Uterus (tissue), 4 donors: ENCODE data around the gene CDC42EP3. TPM values are rescaled to one million over a fixed set of nuclear protein-coding genes. Genes with fewer than 3 reads are reported as not detected.
A peak's percentile ranks its signal among the peaks of the same experiment; 100 is the strongest.

Source experiments
- DNase-seq, 2 donors: peaks; one replicate each; pipeline ENCODE4 v3.0.0-alpha.2; 2019 to 2020
- H3K27ac ChIP-seq, 2 donors: fragments of 200-600 bp; sonication (generic); 1 replicate in 1 of 2; 2 replicates in 1 of 2; pipeline ENCODE4 v1.5.1; 2016 to 2018
- H3K27me3 ChIP-seq, 2 donors: fragments of 200-600 bp; sonication (generic); one replicate each; pipeline ENCODE4 v1.5.1; 2018 to 2019; ENCODE audit warnings: control low read depth in 1 of 2
- H3K36me3 ChIP-seq, 2 donors: fragments of 200-600 bp; sonication (generic); one replicate each; pipeline ENCODE4 v1.5.1; 2019; ENCODE audit warnings: control low read depth in 1 of 2
- H3K4me1 ChIP-seq, 2 donors: fragments of 200-600 bp; sonication (generic); one replicate each; pipeline ENCODE4 v1.5.1; 2018 to 2019; ENCODE audit warnings: control low read depth in 1 of 2
- H3K4me3 ChIP-seq, 2 donors: fragments of 200-600 bp; sonication (generic); 1 replicate in 1 of 2; 2 replicates in 1 of 2; pipeline ENCODE4 v1.5.1; 2018 to 2019; ENCODE audit warnings: mild to moderate bottlenecking in 1 of 2
- H3K9me3 ChIP-seq, 2 donors: fragments of 200-600 bp; sonication (generic); one replicate each; pipeline ENCODE4 v1.5.1; 2019; ENCODE audit warnings: control low read depth in 1 of 2
- POLR2A ChIP-seq, 2 donors: fragments of 450-650 bp; IDR thresholded peaks; one replicate each; pipeline ENCODE4 v1.6.1; 2016; ENCODE audit warnings: antibody characterized with exemption in 2 of 2, mild to moderate bottlenecking in 1 of 2, moderate library complexity in 1 of 2
- intact Hi-C: fragments of 100-400 bp; cut with DNase I; formaldehyde crosslinking; loops from one replicate; pipeline ENCODE4 v1.15.1; 2023; ENCODE audit warnings: low total_unique reads
- total RNA-seq, 4 donors: library from RNA; depleted of rRNA in 3 of 4; stranded (reverse); fragments of >200 nt in 3 of 4; gene quantifications; one replicate each; pipeline versions ENCODE4 v1.1.0 to v1.2.4, GENCODE V29; 2014 to 2023
- TF ChIP-seq, protein P1 (sequence below), 4 experiments: fragments of 200-600 bp in 2 of 4; fragments of 450-650 bp in 2 of 4; sonication (generic) in 2 of 4; IDR thresholded peaks; one replicate each; pipeline ENCODE4 v1.5.1; 2016 to 2019; ENCODE audit warnings: antibody characterized with exemption in 4 of 4, mild to moderate bottlenecking in 2 of 4, moderate library complexity in 1 of 4
- donor health status: DM: yes; HTN: yes; CAD: no.

Gene CDC42EP3
- total RNA-seq, 4 donors from 2014 or later, result 24.7 to 93.0 (median 57.3) TPM

GRCh38 chr2:37653805-37654378, 17.6 kb downstream of the CDC42EP3 start:
- no peak for TF ChIP-seq POLR2A (IDR thresholded peaks at IDR 0.05)
- TF ChIP-seq, protein P1, sequence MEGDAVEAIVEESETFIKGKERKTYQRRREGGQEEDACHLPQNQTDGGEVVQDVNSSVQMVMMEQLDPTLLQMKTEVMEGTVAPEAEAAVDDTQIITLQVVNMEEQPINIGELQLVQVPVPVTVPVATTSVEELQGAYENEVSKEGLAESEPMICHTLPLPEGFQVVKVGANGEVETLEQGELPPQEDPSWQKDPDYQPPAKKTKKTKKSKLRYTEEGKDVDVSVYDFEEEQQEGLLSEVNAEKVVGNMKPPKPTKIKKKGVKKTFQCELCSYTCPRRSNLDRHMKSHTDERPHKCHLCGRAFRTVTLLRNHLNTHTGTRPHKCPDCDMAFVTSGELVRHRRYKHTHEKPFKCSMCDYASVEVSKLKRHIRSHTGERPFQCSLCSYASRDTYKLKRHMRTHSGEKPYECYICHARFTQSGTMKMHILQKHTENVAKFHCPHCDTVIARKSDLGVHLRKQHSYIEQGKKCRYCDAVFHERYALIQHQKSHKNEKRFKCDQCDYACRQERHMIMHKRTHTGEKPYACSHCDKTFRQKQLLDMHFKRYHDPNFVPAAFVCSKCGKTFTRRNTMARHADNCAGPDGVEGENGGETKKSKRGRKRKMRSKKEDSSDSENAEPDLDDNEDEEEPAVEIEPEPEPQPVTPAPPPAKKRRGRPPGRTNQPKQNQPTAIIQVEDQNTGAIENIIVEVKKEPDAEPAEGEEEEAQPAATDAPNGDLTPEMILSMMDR (IDR thresholded peaks at IDR 0.05), result no peak
- peak overlapping the region; percentile 61 to 95 for H3K27ac ChIP-seq
- no peak for DNase-seq
- H3K9me3 ChIP-seq, result no peaks in the 10 kb centered on the region
- no peaks in the 10 kb centered on the region for H3K36me3 ChIP-seq
- H3K27me3 ChIP-seq, result no peaks in the 10 kb centered on the region
- H3K4me3 ChIP-seq, result no peak overlapping the region
- peaks cover 14 to 15% of the 10 kb centered on the region in 2 donors for H3K4me1 ChIP-seq
- intact Hi-C loops, result no loop called here

DNA sequence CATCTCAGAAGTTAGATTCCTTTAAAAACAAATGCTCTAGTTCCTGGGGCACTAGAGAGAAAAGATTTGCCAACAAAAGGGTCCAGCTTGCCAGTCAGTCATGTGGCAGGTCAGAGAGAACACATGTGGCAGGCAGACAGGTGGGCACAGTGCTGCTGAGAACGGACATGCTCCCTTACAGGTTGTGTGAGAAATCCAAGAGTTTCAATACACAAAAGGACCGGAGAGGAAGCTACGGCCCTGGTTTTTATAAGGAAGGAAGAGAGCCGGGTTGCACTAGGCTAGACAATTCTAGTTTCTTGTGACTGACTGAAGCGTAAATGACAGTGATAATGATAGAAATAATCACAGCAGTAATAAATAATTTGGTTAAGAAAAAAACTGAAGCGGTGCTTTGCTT, 18.3 kb downstream of the CDC42EP3 start:
- TF ChIP-seq, protein P1 (IDR thresholded peaks at IDR 0.05), result no peak
- no peak for TF ChIP-seq POLR2A (IDR thresholded peaks at IDR 0.05)
- Histone ChIP-seq H3K4me1 (peaks cover 15 to 19% of the 10 kb centered on the region in 2 donors), H3K9me3 (no peaks in the 10 kb centered on the region), H3K4me3 (no peak overlapping the region), H3K27me3 (no peaks in the 10 kb centered on the region), H3K27ac (peak overlapping the region; percentile 61 to 95), H3K36me3 (no peaks in the 10 kb centered on the region)
- intact Hi-C loops, result no loop called here
- no peak for DNase-seq

DNA sequence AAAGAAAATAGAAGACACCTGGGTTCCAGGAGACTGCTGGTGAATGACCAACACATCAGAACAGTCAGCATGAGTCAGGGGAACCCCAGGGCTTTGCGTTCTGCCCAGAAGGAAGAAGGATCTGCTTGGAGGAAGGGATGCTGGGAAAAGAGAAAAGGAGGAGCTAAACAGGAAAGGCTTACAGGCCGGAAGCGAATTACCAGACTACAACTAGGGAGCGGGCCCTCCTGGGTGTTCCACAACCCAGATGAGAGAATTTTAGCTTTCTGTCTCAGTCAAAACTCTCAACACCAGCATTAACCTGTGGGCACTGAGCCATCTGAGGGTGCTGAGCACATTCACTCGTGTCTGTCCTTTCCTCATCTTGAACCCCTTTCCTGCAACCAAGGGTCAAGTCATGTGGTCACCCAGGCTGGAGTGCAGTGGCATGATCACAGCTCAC, 19.2 kb downstream of the CDC42EP3 start:
- no peak overlapping the region for H3K4me3 ChIP-seq
- no peaks in the 10 kb centered on the region for H3K9me3 ChIP-seq
- H3K27ac ChIP-seq, result peak overlapping the region; percentile 61 to 95
- peak in 1 of 2 donors; percentile 64 for DNase-seq
- no peaks in the 10 kb centered on the region for H3K36me3 ChIP-seq
- TF ChIP-seq, protein P1 (IDR thresholded peaks at IDR 0.05), result no peak
- no peak for TF ChIP-seq POLR2A (IDR thresholded peaks at IDR 0.05)
- H3K27me3 ChIP-seq, result no peaks in the 10 kb centered on the region
- intact Hi-C loops, result no loop called here
- peaks cover 12 to 19% of the 10 kb centered on the region in 2 donors for H3K4me1 ChIP-seq

GRCh38 chr2:37650548-37651093, 20.8 kb downstream of the CDC42EP3 start:
- intact Hi-C loops, result no loop called here
- H3K4me1 ChIP-seq, result peaks cover 10 to 12% of the 10 kb centered on the region in 2 donors

DNA sequence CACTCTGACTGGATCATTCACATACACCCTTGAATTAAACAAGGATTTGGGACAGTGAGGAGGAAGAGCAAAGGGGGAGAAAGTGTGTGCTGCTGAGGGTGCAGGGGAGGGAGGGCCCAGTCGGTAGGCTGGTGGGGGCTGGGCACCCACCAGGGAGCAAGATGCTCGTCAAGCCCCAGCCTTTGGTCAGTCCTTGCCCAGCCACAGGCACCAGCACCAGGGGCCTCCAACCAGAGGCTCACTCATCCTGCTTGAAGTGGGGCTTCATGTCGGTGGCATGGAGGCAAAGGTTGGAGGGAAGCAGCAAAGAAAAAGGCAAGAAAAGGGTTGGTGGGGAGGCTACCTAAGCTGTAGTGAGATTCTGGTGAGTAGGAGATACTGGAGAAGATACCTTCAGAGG, 21.9 kb downstream of the CDC42EP3 start:
- no peak for DNase-seq
- intact Hi-C loops, result no loop called here
- peak overlapping the region; percentile 62 to 95 for H3K27ac ChIP-seq
- H3K4me3 ChIP-seq, result no peak overlapping the region
- no peaks in the 10 kb centered on the region for H3K27me3 ChIP-seq
- H3K9me3 ChIP-seq, result no peaks in the 10 kb centered on the region
- no peaks in the 10 kb centered on the region for H3K36me3 ChIP-seq
- peaks cover 6 to 10% of the 10 kb centered on the region in 2 donors for H3K4me1 ChIP-seq
- TF ChIP-seq, protein P1 (IDR thresholded peaks at IDR 0.05), result no peak
- no peak for TF ChIP-seq POLR2A (IDR thresholded peaks at IDR 0.05)

More at GRCh38 chr2:37650548-37651093, 20.8 kb downstream of the CDC42EP3 start:
- Histone ChIP-seq H3K27ac (peak overlapping the region; percentile 62 to 95), H3K36me3 (no peaks in the 10 kb centered on the region), H3K4me3 (no peak overlapping the region), H3K9me3 (no peaks in the 10 kb centered on the region), H3K27me3 (no peaks in the 10 kb centered on the region)
- DNase-seq, result no peak
- TF ChIP-seq, protein P1 (IDR thresholded peaks at IDR 0.05), result no peak
- TF ChIP-seq POLR2A (IDR thresholded peaks at IDR 0.05), result no peak
